ENCODE results near the gene ZGRF1.
A peak's percentile ranks its signal among the peaks of the same experiment; 100 is the strongest.
"Not testable (repeated sequence)": the region's sequence is repeated elsewhere in the genome, so short reads cannot be mapped to it uniquely, and the experiment has no call there.

ZGRF1 gene

GRCh38 chr4:112636688-112637551, at the start of gene ZGRF1, which contains the start of gene LARP7:
TSS of gene ZGRF1 (minus strand) at chr4:112636909. CDS start at chr4:112633176, 3,733 bp downstream.
TSS of gene LARP7 (plus strand) at chr4:112637143. CDS start at chr4:112644670, 7,527 bp downstream.
- peak; percentile 99 for DNase-seq

GRCh38 chr4:112680996-112681395, 44.3 kb upstream of the ZGRF1 start:
- no peak for DNase-seq

GRCh38 chr4:112677519-112678091, 40.9 kb upstream of the ZGRF1 start:
- no peak for DNase-seq

- no peak for DNase-seq
Measured at GRCh38 chr4:112674376-112674775, 37.7 kb upstream of the ZGRF1 start.

GRCh38 chr4:112673686-112674085, 37.0 kb upstream of the ZGRF1 start:
- no peak for DNase-seq

GRCh38 chr4:112673076-112673475, 36.4 kb upstream of the ZGRF1 start:
- no peak for DNase-seq

- no peak for DNase-seq
Measured at GRCh38 chr4:112668131-112668530, 31.4 kb upstream of the ZGRF1 start.

- no peak for DNase-seq
Measured at GRCh38 chr4:112664611-112665010, 27.9 kb upstream of the ZGRF1 start.

- DNase-seq, result not testable (repeated sequence)
Measured at GRCh38 chr4:112656115-112656514, 19.4 kb upstream of the ZGRF1 start.

GRCh38 chr4:112655270-112655669, 18.6 kb upstream of the ZGRF1 start:
- DNase-seq, result no peak

- no peak for DNase-seq
Measured at GRCh38 chr4:112652216-112652615, 15.5 kb upstream of the ZGRF1 start.

- no peak for DNase-seq
Measured at GRCh38 chr4:112651641-112652040, 14.9 kb upstream of the ZGRF1 start.

- DNase-seq, result no peak
Measured at GRCh38 chr4:112650332-112650731, 13.6 kb upstream of the ZGRF1 start.

- no peak for DNase-seq
Measured at GRCh38 chr4:112649055-112649408, 12.3 kb upstream of the ZGRF1 start.

GRCh38 chr4:112648263-112649054, 11.8 kb upstream of the ZGRF1 start:
- DNase-seq, result no peak

GRCh38 chr4:112647785-112648184, 11.1 kb upstream of the ZGRF1 start:
- DNase-seq, result no peak

GRCh38 chr4:112646632-112647537, 10.2 kb upstream of the ZGRF1 start:
- no peak for DNase-seq

GRCh38 chr4:112645541-112646329, 9.0 kb upstream of the ZGRF1 start:
- no peak for DNase-seq

GRCh38 chr4:112644595-112645535, 8.2 kb upstream of the ZGRF1 start:
- not testable (repeated sequence) for DNase-seq

- no peak for DNase-seq
Measured at GRCh38 chr4:112642526-112642925, 5.8 kb upstream of the ZGRF1 start.

GRCh38 chr4:112637552-112637866, 800 bp upstream of the ZGRF1 start:
- DNase-seq, result peak in 1 of 2 donors; percentile 1
